Measurements from ENCODE around the gene KIF14.
A peak's percentile ranks its signal among the peaks of the same experiment; 100 is the strongest.
"Not testable (repeated sequence)": the region's sequence is repeated elsewhere in the genome, so short reads cannot be mapped to it uniquely, and the experiment has no call there.

Gene KIF14

DNA sequence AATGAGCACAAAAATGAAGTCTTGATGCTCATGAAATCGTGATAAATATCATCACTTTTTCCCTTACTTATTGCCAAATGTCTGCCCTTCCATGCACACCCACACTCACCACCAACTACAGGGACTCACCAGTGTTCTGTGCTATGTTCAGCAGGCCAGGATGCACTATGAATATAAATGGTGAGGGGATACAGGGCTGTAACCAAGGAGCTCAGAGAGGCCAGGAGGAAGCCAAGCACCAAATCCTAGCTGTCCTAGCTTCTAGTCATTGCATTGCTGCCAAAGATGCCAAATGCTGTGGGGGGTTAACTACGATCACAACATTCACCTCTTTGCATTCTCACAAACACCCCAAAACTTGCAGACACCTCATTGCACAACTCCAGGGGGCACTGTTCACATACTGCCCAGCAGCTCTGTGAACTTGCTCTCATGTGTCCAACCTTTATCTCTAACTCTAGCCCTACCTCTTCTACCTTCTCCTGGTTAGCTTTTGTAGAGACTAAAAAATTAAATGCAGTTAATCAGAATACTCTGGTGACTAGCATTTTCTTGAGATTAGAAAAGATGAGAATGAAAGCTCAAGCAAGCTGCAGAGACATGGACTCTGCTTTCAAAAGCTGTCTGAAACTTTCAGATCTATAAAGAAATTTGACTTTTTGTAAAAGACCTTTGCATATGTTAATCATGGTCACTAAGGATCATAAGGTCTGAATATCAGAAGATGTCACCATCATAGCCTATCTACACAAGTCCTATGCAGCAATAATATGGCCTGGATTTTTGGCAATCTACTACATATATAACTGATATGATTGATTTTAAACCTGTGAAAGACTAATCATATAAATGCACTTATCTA, 13.9 kb upstream of the KIF14 start:
- DNase-seq, result no peak

DNA sequence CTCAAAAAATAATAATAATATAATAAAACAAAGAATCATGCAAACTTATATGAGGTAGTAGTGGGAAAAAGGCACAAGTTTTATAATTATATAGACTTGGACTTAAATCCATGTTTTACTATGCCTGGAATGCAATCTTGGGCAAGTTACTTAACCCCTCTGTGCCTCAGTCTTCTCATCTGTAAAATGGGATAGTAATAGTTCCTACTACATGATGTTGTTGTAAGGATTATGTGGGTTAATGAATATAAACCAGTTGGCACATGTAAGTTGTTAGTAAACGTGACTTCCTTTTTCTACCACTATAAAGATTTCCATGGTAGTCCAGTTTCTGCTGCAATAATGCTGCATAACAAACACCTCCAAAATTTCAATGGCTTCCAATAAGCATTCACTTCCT, 10.8 kb upstream of the KIF14 start:
- no peak for DNase-seq

GRCh38 chr1:200630515-200630899, 10.0 kb upstream of the KIF14 start:
- DNase-seq, result not testable (repeated sequence)

- no peak for DNase-seq
Observed at GRCh38 chr1:200629876-200630514, 9.4 kb upstream of the KIF14 start.

DNA sequence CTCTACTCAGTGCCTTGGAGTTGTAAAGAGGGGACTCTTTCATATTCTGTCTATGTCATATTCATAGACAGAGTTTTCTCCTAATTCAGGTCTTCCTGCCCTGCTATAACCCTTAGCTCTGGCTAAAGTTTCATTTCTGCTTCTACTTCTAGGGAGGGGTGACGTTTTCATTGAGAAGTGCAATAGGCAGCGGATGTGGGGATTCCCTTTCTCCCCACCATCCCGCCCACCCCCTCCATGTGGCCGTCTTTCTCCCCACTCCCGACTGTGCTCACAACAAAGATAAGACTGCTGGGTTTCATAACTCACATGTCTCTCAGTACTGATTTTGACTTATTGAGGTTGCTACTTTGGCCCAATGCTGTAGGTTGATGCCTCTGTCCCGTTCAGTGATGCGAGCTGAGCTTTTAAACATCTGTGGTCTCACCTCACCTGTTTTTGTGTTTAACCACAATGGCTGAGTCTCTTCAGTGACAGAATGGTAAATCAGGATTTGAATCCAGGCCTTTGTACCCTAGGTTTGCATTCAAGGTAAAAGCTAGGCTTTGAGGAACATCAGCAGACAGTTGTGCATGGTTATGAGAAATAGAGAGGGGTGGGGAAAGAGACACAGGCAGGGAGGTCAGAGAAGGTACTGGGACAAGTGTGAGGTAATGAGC, 7.8 kb upstream of the KIF14 start:
- no peak for DNase-seq

DNA sequence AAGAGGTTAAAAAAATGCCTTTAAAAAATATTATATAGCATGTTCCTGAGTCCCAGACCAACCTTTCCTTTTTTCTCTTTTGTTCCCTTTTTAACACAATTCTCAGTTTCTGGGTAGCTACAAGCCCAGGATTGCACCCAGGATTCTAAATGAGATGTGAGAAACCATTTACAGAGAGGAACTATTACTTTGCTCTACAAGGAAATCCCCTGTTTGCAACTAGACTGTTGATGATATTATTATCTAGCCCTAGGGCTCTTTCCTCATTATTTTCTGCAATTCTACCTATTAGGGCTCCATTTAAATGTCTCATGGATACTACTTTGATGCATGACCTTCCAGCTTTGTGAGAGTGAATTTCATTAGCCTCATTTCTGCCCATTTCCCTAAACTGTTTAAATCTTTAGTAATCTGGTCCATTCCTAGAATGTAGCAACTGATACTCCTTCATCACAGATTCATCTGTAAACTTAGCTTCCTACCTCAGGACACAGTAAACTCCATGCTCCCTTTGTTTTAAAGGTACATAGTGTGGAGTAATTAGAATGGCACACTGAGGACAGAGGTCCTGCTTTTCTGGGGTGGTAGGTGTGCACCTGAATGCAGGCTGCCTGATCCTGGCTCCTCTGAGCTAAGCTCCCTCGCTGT, 7.1 kb upstream of the KIF14 start:
- no peak for DNase-seq

- no peak for DNase-seq
Observed at GRCh38 chr1:200626853-200627534, 6.4 kb upstream of the KIF14 start.

- DNase-seq, result no peak
Observed at GRCh38 chr1:200625381-200625824, 4.9 kb upstream of the KIF14 start.

DNA sequence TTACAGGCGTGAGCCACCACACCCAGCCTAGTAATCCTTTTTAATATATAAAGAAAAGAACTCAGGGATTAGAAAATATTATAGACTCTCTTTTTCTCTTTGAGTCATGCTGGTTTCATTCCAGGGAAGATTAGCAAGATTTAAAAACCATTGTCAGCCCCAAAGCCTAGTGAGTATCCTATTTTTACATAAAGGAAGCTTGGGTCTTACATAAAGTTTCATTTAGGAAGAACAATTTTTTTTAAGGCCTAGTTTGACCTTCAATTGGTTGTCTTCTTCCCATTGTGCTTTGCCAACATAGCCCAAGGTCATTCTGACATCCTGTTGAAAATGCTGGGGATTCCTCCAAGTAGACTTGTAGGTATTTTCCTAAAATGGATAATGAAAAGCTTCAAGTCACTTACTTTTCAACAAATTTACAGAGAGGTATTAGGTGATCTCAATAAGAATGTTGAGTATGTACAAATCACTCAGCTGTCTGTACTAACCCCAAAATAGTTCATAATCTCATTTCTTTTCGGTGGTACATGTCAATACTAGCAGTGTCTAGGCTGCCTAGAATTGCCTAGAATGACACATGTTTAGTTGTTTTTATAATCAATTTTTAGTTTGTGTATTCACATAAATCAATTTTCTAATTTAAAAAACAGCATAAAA, 4.3 kb upstream of the KIF14 start:
- DNase-seq, result no peak

DNA sequence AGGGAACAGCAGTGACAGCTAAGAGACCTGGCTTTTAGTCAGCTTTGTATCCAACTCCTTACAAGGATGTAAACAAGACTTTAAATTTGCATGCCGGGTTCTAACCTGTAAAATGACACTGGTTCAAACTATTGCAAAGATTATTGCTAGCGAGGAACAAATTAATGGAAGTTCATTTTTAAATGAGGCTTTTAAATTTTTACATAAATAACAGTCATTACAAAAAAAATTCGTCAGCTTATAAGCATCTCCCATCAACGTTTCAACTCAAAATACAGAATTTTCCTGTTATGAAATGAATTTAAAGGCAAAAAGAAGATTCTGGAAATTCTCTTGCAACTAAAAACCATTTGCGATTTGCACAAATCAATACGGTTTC, 668 bp downstream of the KIF14 start:
- no peak for DNase-seq

GRCh38 chr1:200610846-200611245, 9.7 kb downstream of the KIF14 start:
- no peak for DNase-seq

DNA sequence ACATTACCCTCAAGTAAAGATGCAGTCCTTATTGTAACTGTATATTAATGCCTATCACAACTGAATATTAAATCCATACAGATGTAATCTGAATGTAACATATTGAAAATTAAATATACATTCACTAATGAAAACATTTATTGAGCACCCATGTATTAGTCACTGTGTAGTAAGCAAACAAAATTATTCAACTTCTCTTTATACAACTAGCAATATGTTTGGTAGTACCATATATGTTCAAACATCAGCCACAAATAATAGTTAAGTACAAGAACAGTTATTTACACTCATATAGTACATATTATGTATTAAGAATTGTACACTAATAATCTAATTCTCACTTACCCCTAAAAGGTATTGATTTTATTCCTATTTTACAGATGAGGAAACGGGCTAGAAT, 17.9 kb downstream of the KIF14 start:
- DNase-seq, result no peak

DNA sequence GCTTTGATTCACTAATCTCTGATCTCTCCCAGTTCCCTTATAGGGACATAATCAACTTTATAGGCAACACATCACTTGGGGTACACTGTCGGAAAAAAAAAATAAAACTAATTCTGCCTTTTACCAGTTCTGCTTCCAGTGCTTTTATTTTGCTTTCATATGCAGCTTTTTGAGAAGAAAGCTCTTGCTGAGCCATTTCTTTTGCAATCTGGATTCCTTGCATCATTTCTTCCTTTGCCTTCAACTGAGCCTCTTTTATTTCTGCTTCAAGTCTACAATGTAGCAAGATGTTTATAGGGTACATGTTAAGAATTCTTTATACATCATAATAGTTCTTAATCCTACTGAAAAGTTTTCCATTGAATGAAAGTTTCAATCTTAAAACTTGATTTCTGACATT, 30.6 kb downstream of the KIF14 start:
- DNase-seq, result no peak

DNA sequence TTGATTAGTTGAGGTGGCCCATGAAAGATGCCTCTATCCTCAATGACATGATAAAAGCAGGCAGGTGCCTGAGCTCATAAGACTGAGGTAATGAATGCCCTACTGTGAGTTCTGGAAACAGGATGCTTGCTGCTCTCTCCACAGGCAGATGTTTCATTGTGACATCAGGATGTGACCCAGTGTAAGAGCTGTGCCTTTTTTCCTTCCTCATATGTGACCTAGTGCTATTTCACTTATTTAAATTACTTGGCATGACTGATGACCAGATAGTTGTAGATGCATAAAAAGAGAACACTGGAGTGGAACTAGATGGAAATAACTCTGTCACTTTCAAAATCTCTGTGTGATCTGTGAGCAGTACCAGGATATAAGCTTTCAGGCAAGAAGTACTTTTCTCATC, 31.9 kb downstream of the KIF14 start:
- peak; percentile 39 for DNase-seq

GRCh38 chr1:200564319-200564718, 56.2 kb downstream of the KIF14 start:
- DNase-seq, result no peak

DNA sequence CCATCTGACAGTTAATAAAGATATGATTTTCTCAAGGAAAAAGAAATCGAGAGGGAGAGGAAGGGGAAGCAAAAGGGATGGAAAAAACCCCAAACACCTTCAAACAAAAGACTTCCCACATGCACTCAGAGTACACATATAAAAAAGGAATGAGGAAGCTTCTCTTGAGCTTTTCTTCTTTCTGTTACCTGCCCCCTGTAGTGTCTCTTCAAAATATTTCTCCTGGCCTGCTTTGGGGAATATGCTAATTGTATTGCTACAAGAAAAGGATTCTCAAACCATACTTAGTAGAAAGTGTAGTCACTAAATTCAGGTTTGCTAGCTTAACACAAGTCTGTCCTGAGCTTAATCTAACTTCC, 58.7 kb downstream of the KIF14 start:
- no peak for DNase-seq

GRCh38 chr1:200558866-200559459, 61.6 kb downstream of the KIF14 start:
- peak; percentile 19 for DNase-seq

GRCh38 chr1:200556002-200556401, 64.5 kb downstream of the KIF14 start:
- DNase-seq, result no peak

- DNase-seq, result not testable (repeated sequence)
Observed at GRCh38 chr1:200552737-200553136, 67.8 kb downstream of the KIF14 start.

- no peak for DNase-seq
Observed at GRCh38 chr1:200550367-200550766, 70.2 kb downstream of the KIF14 start.

- no peak for DNase-seq
Observed at GRCh38 chr1:200547386-200547785, 73.2 kb downstream of the KIF14 start.

DNA sequence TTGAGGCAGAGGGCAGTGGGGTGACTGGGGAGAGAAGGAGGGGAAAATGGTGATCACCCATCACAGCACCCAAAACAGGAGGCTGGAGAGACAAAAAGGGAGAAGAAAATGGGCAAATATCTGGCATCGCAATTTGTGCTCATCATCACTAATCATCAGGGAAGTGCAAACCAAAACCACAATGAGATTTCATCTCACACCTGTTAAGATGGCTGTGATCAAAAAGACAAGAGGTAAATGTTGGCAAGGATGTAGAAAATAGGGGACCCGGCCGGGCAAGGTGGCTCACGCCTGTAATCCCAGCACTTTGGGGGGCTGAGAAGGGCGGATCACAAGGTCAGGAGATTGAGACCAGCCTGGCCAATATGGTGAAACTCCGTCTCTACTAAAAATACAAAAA, 74.0 kb downstream of the KIF14 start:
- no peak for DNase-seq
